NCI-H774 (cell line): ENCODE data around the gene SH3GL1.

Experiments
- DNase-seq: peaks from one replicate; lab custom pipeline; 2025; lab: John Stamatoyannopoulos, UW

SH3GL1 gene

GRCh38 chr19:4375164-4376027 is 25.0 kb downstream of the SH3GL1 start:
- no peak for DNase-seq

- DNase-seq, result no peak
Measured at GRCh38 chr19:4374498-4375163, 25.7 kb downstream of the SH3GL1 start.

DNA sequence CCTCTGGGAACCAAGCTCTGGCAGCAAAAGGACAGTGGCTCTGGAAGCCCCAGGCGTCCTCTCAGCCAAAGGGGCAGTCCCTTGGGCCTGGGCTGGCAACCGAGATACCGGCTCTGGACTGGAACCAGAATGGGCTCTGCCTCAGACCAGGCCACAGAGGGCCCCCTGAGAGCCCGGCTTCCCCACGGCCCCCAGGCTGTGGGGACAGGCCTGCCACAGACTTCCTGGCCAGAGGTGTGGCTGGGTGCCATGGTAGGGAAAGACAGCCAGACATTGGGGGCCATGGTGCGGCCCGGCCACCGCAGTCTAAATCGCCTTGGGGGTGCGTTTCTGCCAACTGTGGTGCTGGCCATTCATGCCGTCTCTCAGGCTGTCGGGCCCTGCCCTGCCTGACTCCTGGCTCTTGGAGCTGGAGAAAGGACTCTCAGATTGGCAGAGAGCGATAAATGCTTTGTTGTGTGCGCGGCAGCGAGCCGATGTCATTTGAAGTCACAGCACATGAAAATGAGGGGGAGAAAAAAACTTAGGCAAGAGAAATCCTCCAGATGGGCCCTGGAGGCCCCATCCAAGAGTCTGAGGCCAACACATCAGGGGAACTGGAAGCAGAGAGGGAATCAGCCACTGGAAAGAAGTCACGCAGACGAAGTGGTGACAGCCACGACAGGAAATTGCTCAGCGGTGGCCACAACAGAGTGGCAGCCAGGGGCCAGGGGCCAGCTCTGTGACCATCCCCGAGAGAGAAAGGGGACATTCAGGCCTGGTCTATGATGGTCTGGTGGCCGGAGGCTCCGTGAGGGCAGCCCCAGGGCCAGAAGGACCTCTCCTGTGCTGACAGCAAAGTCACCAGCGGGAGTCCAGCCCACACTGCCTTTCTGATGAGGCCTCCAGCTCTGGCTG is 26.5 kb downstream of the SH3GL1 start:
- DNase-seq, result no peak

- DNase-seq, result no peak
Measured at GRCh38 chr19:4373013-4373367, 27.4 kb downstream of the SH3GL1 start.

DNA sequence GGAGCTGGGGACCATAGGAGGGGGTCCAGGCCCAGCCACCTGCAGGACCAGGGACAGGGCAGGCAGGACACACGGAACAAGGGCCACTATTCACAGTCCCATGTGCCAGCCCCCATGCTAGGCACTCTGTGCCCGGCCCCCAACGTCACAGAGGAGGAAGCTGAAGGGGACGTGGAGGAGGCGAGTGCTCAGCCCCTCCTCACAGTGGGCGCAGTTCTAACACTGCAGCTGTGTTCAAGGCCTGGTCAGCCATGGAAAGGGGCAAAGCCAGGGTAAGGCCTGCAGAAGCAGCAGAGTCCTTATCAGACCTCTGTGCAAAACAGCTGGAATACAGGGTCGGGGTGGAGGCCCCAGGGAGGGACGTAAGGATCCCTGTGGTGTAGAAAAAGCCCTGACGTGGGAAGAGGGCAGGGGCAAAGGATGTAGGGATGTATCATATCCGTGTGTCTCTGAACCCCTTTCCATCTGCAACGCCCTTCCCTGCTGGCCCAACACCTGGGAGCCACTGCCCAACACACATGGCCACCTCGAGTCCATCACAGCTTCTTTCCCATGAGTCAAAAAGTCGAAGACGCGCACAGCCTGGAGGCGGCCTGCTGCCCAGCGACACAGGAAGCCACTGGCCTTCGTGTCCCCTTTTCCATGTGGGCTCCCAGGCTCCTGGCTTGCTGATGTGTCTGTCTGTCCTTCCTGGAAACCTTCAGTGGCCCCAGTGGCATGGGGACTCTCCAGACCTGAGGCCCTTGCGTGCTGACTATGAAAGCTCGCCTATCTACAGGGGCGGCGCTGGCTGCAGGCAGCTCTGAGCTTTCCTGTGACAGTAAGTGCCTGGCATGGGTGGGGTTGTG is 28.0 kb downstream of the SH3GL1 start:
- no peak for DNase-seq

GRCh38 chr19:4371247-4372164 is 28.8 kb downstream of the SH3GL1 start:
- DNase-seq, result no peak

- DNase-seq, result no peak
Measured at GRCh38 chr19:4370418-4371041, 29.8 kb downstream of the SH3GL1 start.

DNA sequence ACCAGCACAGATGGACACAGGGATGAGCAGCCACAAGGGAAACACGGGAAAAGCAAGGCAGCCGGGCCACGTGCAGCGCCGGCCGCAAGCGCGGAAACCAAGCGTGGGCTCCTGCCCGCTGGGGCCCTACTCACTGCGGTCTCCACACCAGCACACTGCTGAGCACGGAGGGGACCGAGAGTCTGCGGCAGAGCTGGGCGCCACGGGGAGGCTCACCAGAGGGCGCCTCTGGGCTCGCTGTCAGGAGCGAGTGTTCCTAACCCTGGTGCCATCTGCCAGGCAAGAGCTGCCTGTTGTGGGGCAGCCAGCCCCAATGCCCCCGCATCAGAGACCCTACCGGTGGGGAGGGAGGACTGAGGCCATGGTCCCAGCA is 30.5 kb downstream of the SH3GL1 start:
- DNase-seq, result no peak

- DNase-seq, result no peak
Measured at GRCh38 chr19:4369109-4369887, 31.0 kb downstream of the SH3GL1 start.

- DNase-seq, result no peak
Measured at GRCh38 chr19:4368128-4368820, 32.1 kb downstream of the SH3GL1 start.

GRCh38 chr19:4367781-4368127 is 32.6 kb downstream of the SH3GL1 start:
- DNase-seq, result no peak

GRCh38 chr19:4367336-4367723 is 33.0 kb downstream of the SH3GL1 start:
- no peak for DNase-seq

- DNase-seq, result no peak
Measured at GRCh38 chr19:4366666-4367335, 33.5 kb downstream of the SH3GL1 start.

GRCh38 chr19:4365791-4366665 is 34.3 kb downstream of the SH3GL1 start:
- DNase-seq, result no peak

GRCh38 chr19:4365341-4365740 is 35.0 kb downstream of the SH3GL1 start:
- DNase-seq, result no peak

- no peak for DNase-seq
Measured at GRCh38 chr19:4363571-4364304, 36.6 kb downstream of the SH3GL1 start.
